ENCODE results near the gene NR5A1. TPM values are rescaled to one million over a fixed set of nuclear protein-coding genes. Genes with fewer than 3 reads are reported as not detected.

Gene NR5A1
- polyA plus RNA-seq, 3 donors = not detected

GRCh38 chr9:124549016-124549415, 41.8 kb upstream of the NR5A1 start:
- intact Hi-C loops (cut with micrococcal nuclease) = no loop called here
- no peak for DNase-seq
- Histone ChIP-seq H2AFZ (ENCODE audit: insufficient read depth, low read depth, low read length, poor library complexity, severe bottlenecking) (no peak overlapping the region), H3K27ac (ENCODE audit: low read depth in 1 of 2, low read length in 2 of 2) (no peak overlapping the region), H3K4me1 (ENCODE audit: control insufficient read depth in 1 of 2, insufficient read depth in 2 of 2, low read length in 2 of 2) (no peaks in the 10 kb centered on the region), H3K9me3 (replicated peaks in 1 of 2; ENCODE audit: control insufficient read depth in 1 of 2, insufficient read depth in 1 of 2, low read length in 2 of 2) (no peaks in the 10 kb centered on the region), H3K9ac (ENCODE audit: insufficient read depth, low read length, poor library complexity, severe bottlenecking) (no peak overlapping the region), H3K36me3 (replicated peaks in 1 of 2; ENCODE audit: control insufficient read depth in 1 of 2, insufficient read depth in 2 of 2, low read length in 2 of 2) (no peaks in the 10 kb centered on the region), H3K27me3 (ENCODE audit: control insufficient read depth in 2 of 2, insufficient read depth in 2 of 2, low read length in 2 of 2) (no peaks in the 10 kb centered on the region), H3K4me2 (replicated peaks; ENCODE audit: extremely low read depth, low read length, poor library complexity, severe bottlenecking) (no peak overlapping the region), H4K20me1 (ENCODE audit: insufficient read depth, low read length) (no peaks in the 10 kb centered on the region), H3K4me3 (replicated peaks in 1 of 3; ENCODE audit: low read depth in 2 of 3, low read length in 3 of 3) (no peak overlapping the region), H3K79me2 (ENCODE audit: insufficient read depth, low read length) (no peaks in the 10 kb centered on the region)
- peaks cover 0 to 2% (median 0%) of the 10 kb centered on the region in 3 donors for H3K27me3 Mint-ChIP-seq (ENCODE audit: low read depth in 3 of 3)
- TF ChIP-seq CTCF (IDR thresholded peaks at IDR 0.05) = no peak
- peak overlapping the region in 1 of 7 donors; percentile 64 for H3K27ac Mint-ChIP-seq
- H3K36me3 Mint-ChIP-seq = peaks cover 0 to 2% of the 10 kb centered on the region in 2 donors
- no peak overlapping the region for H3K4me3 Mint-ChIP-seq
- no CpG with 5 or more reads among the region's 1 CpG for whole genome bisulfite sequencing (ENCODE audit: insufficient coverage)
- no peaks in the 10 kb centered on the region for H3K9me3 Mint-ChIP-seq
- peaks cover 5% of the 10 kb centered on the region for H3K4me1 Mint-ChIP-seq

- Histone ChIP-seq H2AFZ (ENCODE audit: insufficient read depth, low read depth, low read length, poor library complexity, severe bottlenecking) (no peak overlapping the region), H3K9me3 (replicated peaks in 1 of 2; ENCODE audit: control insufficient read depth in 1 of 2, insufficient read depth in 1 of 2, low read length in 2 of 2) (no peaks in the 10 kb centered on the region), H3K27ac (ENCODE audit: low read depth in 1 of 2, low read length in 2 of 2) (no peak overlapping the region), H3K4me1 (ENCODE audit: control insufficient read depth in 1 of 2, insufficient read depth in 2 of 2, low read length in 2 of 2) (no peaks in the 10 kb centered on the region), H3K4me2 (replicated peaks; ENCODE audit: extremely low read depth, low read length, poor library complexity, severe bottlenecking) (no peak overlapping the region), H3K79me2 (ENCODE audit: insufficient read depth, low read length) (no peaks in the 10 kb centered on the region), H3K4me3 (replicated peaks in 1 of 3; ENCODE audit: low read depth in 2 of 3, low read length in 3 of 3) (no peak overlapping the region), H3K27me3 (ENCODE audit: control insufficient read depth in 2 of 2, insufficient read depth in 2 of 2, low read length in 2 of 2) (no peaks in the 10 kb centered on the region), H4K20me1 (ENCODE audit: insufficient read depth, low read length) (no peaks in the 10 kb centered on the region), H3K9ac (ENCODE audit: insufficient read depth, low read length, poor library complexity, severe bottlenecking) (no peak overlapping the region), H3K36me3 (replicated peaks in 1 of 2; ENCODE audit: control insufficient read depth in 1 of 2, insufficient read depth in 2 of 2, low read length in 2 of 2) (peaks cover 0 to 5% of the 10 kb centered on the region in 2 donors)
- peaks cover 5% of the 10 kb centered on the region for H3K4me1 Mint-ChIP-seq
- TF ChIP-seq CTCF (IDR thresholded peaks at IDR 0.05) = no peak
- intact Hi-C loops (cut with micrococcal nuclease) = no loop called here
- no peak overlapping the region for H3K4me3 Mint-ChIP-seq
- DNase-seq = no peak
- WGBS (ENCODE audit: insufficient coverage) = 100% methylated on average over 2 of the region's 2 CpGs
- H3K9me3 Mint-ChIP-seq = peaks cover 0 to 2% (median 0%) of the 10 kb centered on the region in 7 donors
- H3K36me3 Mint-ChIP-seq = peaks cover 4 to 13% of the 10 kb centered on the region in 2 donors
- H3K27ac Mint-ChIP-seq = no peak overlapping the region
- H3K27me3 Mint-ChIP-seq (ENCODE audit: low read depth in 3 of 3) = peaks cover 0 to 2% (median 0%) of the 10 kb centered on the region in 3 donors
These were observed 37.3 kb upstream of the NR5A1 start for GRCh38 chr9:124544535-124544934.
